Measurements from ENCODE around the gene TIGD4.
"Not testable (repeated sequence)": the region's sequence is repeated elsewhere in the genome, so short reads cannot be mapped to it uniquely, and the experiment has no call there.

TIGD4 gene

DNA sequence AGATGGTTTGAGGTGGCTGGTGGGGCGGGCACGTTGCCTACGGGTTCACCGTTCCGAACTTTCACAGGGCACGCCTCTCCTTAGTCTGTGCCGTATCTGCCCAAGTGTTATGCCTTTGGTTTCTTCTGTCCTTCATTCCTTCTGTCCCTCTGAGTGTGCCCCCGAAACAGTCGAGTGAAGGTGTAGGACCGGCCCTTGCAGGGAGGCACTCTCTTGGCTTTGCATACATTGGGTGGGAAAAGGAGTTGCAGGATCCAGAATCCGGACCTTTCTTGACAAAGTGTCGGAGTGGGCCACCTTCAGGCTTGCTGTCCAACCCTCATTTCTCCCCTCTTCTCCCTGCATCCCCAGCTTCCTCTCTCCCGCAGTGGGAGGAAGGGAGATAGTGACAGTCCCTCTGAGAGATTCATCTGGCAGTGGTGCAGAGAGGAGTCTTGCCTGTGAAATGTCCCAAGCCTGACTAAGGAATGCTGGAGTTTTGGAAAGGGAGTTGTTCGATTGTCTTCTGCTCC is 793 bp upstream of the TIGD4 start:
- DNase-seq: no peak

DNA sequence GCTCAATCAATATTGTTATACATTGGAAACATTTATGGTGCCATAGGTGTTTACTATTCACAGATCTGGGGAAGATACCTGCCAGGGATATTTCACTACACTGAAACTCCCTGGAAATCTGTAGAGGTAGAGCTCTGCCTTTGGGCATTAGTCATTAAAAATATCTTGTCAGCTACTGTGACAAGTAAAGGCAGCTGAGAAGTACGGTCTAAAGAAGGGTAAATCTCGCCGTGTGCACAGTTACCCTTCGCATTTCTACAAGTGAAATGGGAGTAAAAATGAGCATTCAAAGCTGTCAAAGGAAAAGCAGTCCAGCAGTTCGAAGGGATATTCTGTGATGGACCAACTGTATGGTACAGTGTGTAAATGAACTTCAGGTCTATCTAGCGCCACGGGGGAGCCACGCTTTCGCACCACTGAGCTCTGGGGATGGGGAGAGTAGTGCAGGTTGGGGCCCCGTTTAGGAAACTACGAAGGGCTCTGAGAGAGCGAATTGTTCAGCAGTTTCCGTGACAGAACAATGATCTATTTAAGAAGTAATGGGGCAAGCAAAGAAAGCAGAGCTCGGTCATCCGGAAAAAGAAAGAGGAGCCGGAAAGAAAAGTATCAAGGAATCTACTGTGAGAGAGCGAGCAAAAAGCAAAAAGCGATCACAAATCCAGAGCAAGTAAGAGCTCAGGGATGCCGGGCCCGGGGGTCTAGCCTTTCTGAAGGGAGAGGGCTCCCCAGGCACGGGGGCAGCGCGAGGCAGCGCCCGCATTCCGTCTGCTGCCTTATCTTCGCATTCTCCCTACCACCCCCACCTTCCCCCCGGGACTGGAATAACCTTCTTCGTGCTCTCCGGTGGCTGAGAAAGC is 646 bp downstream of the TIGD4 start:
- peak; percentile 20 for DNase-seq

DNA sequence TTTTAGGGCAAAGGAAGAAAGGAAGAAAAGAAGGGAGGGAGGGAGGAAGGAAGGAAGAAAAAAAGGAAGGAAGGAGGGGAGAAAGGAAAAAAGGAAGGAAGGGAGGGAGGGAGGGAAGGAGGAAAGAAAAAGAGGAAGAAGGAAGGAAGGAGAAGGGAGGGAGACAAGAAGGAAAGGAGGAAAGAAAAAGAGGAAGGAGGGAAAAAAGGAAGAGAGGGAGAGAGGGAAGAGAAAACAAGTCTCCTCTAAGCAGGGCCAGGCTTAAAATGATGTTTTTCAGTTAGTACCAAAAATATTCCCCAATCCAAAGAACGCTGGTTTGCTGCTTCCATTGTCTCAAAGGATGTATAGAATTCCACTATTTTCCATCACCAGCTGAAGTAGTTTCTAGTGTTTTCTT is 2.0 kb downstream of the TIGD4 start:
- no peak for DNase-seq

DNA sequence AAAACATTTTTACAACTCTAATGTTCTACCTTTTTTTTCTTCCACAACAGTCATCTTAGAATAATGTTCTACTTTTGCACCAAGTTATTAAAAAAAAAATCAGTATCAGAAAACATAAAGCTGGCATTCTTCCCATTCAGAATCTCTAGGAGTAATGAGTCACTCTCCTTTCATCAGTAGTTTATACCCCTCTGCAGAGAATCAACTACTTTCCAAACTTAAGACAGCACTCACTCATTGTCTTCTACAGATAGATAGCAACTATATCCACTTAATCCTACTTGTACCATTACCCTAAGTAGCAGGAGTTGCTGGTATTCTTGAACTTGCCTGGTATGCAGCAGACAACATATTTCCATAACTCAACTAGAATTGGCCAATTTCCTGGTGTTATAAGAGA is 3.2 kb downstream of the TIGD4 start:
- DNase-seq: no peak

DNA sequence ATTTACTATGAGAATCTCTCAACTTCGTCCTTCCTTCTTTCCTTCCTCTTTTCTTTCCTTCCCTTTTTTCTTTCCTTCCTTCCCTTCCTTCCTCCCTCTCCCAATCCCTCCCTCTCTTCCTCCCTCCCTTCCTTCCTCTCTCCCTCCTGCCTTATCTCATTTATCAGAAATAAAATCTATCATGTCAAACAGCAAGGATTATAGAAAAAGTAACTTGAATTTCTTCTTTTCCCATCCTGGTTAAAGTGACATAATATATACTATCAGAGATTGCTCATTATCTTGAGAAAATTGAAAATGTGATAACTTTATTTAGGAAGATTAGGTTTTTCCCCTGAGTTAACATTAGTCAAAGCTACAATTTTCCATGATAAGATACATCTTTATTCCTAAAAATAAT is 5.6 kb downstream of the TIGD4 start:
- no peak for DNase-seq

DNA sequence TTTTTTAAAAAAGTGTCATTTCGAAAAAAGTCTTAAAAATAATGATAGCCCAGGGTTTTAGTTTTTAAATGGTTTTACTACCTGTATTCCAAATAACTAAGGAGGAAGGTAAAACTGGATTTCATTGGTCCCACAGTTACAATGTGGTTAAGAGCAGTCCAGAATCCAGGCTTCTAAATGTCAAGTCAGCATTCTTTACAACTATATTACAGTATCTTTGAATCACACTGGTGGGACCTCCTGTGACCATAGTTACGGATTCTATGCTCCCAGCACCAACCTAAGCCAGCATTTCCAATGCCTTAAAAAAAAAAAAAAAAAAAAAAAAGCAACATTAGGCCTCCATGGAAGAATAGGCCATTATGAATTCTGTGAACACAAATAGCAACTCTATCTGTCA is 6.2 kb downstream of the TIGD4 start:
- DNase-seq: no peak

DNA sequence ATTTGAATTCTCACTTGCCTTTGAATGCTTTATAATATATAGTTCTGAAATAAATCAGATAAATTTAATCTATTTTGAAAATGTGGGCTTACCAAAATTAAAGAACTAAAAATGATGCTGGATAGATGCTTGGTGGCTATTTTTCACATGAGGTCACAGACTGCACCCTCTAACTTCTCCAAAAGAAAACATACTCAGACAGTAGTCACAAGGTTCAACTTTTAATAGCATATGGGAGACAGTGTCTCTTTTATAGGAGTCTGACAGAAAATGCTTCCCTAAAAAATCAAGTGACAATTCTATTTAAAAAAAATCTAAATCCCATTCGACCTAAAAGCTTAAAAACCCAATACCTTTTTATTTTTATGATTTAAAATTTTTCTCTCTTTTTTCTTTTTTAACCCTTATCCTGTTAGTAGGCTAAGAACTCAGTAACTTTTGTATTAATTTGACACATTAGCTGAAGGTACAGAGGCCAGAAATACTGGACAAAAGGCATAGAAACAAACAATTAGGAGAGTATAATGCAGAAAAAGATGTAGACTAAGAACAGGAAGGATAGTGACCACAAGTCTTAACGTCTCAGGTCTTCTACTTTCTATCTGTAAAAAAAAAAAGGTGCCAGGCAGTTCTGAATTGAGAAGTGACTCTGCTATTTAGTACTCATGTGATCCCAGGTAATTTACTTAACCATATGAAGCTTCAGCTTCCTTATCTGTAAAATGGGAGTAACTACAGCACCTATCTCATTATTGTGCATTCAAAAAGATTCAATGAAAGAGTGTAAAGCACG is 7.6 kb downstream of the TIGD4 start:
- DNase-seq: no peak

DNA sequence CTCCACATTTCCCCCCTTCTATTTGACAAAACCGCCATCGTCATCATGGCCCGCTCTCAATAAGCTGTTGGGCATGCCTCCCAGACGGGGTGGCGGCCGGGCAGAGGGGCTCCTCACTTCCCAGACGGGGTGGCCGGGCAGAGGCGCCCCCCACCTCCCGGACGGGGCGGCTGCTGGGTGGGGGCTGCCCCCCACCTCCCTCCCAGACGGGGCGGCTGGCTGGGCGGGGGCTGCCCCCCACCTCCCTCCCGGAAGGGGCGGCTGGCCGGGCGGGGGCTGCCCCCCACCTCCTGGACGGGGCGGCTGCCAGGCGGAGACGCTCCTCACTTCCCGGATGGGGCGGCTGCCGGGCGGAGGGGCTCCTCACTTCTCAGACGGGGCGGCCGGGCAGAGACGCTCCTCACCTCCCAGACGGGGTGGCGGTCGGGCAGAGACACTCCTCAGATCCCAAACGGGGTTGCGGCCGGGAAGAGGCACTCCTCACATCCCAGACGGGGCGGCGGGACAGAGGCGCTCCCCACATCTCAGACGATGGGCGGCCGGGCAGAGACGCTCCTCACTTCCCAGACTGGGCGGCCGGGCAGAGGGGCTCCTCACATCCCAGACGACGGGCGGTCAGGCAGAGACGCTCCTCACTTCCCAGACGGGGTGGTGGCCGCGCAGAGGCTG is 14.3 kb downstream of the TIGD4 start:
- not testable (repeated sequence) for DNase-seq

DNA sequence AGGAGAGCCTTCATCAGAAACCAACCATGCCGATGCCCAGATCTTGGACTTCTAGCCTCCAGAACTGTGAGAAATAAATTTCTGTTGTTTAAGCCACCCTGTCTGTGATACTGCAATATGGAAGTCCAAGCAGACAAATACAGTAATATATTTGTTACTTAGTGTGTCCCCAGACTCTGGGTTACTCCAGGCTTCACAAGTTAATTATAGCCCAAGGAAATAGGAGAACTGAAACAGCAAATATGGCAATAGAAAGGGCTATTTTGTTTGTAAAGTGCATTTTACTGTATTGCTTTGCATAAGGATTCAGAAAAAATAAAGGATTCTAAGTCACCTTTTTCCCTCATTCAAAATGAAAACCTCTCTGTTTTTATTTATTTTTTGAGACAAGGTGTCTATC is 15.7 kb downstream of the TIGD4 start:
- DNase-seq: no peak

DNA sequence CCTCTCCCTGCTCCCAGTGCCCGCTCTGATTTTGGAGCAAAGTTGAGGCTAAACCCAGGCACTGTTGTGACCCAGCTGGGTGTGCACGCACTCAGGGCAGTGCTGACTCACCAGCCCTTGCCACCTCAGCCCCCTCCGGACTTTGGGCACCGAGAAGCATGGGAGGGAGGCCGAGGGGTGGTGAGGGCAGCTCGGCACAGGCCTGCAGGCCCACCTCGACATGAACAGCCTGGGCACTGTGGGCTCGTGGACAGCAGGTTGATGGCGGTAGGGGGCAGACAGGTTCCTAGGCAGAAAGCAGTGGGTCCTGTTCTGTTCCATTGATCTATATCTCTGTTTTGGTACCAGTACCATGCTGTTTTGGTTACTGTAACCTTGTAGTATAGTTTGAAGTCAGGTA is 30.9 kb downstream of the TIGD4 start:
- DNase-seq: no peak

DNA sequence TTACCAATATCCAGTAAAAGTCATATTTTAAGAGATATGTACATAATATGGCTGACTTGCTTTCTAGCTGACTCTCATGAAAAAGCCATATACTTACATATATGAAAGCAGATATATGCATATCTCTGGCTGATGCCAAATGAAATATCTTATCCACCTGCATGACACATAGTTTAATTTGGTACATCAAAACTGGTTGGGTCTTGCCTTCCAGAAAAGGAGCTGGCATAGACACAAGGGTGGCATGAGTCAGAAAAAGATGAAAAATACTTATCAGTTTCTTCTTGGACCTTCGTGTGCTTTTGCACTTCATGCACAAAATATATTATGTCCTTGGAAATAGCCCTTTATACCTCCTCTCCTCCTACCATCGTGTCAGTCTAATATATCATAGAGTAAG is 32.1 kb downstream of the TIGD4 start:
- DNase-seq: no peak

DNA sequence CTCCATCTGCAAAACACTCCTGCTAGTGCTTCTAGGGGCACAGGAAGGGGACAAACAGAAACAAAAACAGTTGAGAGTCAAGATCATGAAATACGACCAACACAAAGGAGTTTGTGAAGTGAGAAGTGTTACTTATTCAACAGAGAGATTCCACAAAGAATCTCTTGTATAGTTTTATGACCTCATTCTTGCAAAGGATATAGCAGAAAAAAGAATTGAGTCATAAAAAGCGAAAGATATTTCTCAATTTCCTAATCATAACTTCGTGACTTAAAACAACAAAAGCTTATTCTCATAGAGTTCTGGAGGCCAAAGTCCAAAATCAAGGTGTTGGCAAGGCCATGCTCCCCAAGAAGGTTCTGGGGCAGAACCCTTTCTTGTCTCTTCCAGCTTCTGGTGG is 40.7 kb downstream of the TIGD4 start:
- no peak for DNase-seq

DNA sequence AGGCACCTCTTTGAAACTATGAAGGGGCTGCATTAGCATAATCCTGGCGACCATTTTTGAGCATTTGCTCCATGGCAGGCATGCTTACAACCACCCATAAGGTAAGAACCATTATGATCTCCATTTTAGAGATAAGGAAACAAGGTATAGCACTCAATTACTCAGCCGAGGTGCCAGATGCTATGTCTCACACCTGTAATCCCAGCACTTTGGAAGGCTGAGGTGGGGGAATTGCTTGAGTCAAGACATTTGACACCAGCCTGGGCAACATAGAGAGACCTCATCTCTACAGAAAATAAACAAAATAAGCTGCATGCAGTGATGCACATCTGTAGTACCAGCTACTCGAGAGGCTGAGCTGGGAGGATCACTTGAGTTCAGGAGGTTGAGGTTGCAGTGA is 43.6 kb downstream of the TIGD4 start:
- no peak for DNase-seq

DNA sequence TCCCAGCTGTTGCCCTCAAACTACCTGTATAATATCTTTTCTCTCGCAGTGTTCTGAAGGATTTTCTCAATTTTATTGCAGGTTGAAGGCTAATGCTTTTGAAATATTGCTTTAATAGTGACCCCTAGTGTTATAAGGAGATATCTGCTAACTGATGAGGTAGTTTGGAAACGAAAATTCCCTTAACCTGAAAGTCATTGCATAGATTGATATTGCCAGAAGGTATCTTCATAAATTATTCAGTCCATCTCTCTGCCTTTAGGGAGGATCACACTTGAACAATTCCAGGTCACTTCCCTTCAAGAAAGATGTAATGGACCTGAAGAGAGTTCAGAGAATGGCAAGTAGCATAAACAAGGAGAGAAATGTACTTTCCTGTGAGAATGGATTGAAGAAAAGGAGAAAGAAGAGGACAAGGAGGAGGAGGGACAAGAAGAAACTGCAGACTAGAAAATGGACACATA is 44.1 kb downstream of the TIGD4 start:
- DNase-seq: no peak

DNA sequence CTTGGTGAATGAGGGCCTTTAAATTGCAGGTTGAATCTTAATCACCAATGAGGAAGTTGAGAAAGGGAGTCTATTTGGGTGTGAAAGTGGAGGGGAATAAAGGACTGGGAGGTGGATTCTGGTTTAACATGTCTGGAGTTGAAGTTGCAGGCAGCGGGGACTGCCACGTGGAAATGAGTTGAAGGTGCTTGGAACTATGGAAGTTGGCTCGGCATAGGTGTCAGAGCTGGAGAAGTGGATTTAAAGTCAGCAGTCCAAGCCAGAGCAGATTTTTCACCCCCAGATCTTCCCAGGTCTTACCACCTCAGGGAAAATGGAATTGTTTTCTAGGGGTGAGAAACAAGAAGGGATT is 44.9 kb downstream of the TIGD4 start:
- DNase-seq: no peak

DNA sequence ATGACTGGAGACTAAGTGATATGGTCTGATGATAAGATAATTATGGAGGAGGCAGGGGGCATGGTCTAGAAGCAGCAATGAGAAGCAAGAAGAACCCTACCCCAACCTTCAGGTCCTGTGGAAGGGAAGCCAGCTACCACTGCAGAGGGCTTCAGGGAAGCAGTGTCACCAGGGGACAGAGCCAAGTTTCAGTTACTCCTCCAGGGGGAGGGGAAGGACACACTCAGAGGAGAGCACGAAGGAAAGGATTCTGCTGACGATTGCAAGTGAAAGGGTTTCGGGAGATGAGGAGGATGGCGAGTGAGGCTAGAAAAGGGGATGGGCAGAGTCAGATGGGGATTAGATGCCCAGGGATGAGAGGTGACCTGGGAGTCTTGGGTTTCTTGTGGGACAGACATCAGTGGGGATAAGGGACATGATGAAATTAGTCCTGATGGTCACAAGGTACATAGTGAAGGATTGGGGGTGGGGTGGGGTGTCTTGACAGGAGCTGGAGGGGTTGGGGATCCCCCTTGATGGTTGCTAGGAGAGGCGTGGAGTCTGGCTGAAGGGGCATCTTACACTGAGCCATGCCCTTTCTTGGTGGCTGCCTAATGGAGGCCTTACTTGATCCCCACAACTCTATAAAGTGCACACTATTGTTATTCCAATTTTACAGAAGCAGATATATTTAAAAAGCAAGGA is 45.4 kb downstream of the TIGD4 start:
- DNase-seq: no peak

DNA sequence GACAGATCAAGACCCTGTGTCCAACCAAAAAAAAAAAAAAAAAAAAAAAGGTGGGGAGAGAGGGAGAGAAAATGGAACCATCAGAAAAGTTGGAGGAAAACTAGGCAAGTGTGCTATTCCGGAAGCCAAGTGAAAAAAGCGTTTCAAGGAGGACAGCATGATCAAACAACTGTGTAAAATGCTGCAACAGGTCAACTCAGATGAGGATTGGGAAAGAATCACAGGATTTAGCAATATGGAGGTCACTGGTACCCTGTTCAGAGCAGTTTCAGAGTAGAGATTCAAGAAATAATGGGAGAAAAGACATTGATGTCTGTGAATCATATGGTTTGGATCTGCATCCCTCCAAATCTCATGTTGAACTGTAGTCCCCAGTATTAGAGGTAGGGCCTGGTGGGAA is 47.5 kb downstream of the TIGD4 start:
- DNase-seq: no peak

DNA sequence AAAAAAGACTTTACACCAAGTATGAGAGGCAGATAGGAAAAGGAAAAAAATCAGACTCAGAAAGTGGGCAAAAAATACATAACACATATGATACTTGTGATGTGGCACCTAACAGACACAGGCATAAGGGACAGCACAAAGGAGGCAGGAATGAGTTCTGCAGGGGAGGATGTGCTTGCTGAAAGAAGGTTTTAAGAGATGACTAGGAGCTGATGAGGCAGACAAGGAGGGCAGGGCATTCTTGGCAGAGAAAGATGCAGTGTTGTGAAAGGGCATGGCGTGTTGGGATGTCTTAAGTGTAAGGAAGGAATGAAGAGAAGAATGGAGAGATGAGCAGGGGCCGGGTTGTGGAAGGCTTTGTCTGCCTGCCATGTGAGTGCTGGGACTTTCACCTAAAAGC is 50.1 kb downstream of the TIGD4 start:
- no peak for DNase-seq

DNA sequence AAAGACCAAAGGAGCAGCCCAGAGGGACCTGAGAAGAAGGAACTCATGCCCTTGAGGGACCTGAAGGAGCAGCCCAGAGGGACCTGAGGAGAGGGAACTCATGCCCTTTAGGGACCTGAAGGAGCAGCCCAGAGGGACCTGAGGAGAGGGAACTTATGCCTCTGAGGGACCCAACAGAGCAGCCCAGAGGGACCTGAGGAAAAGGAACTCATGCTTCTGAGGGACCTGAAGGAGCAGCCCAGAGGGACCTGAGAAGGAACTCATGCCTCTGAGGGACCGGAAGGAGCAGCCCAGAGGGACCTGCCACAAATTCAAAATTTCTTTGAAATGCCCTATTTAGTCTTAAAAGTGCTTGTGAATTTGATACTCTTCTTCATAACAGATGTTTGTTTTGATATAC is 51.2 kb downstream of the TIGD4 start:
- DNase-seq: no peak

DNA sequence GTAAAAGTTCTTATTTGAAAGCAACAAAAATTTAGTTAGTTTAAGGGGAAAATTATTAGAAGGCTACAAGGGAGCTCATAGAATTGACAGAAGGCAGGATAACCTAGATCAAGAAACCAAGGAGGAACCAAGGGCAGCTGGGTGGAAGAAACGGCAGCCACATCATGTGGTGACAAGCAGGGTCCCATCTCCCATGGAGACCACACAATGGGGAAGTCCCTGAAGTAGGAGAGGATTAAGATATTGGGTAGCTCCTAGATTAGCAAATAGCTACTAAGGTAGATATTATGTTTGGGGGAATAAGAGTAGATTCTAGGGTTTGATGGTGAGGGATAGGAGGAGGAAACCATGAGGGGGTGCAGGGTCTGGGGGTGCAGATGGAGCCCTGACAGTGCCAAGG is 51.7 kb downstream of the TIGD4 start:
- no peak for DNase-seq

DNA sequence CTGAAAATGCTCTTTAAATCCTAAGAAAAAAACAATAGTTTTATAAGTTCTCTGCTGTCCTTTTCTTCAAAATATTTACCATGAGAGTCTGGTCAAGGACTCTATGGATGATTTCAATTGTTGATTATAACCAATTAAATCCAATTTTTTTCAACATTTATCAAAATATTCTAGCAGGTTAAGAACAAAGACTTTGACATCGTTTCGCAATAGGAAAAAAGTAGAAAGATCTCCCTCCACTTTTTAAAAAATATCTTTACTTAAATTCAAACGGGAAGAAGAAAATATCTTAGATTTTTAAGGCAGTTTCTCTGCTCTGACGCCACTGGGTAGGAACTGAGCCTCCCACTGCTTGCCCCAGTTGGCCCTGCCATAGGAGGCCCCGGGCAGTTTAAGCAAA is 55.0 kb downstream of the TIGD4 start:
- no peak for DNase-seq

DNA sequence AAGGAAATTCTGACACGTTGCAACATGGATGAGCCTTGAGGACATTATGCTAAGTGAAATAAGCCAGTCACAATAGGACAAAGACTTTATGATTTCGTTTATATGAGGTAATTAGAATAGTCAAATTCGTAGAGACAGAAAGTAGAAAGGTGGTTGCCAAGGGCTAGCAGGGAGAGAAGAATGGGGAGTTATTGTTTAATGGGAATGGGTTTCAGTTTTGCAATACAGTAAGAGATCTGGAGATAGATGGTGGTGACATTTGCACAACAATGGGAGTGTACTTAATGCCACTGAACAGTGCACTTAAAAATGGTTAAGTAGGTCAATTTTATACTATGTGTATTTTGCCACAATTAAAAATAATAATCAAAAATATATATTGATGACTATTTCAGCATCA is 56.3 kb downstream of the TIGD4 start:
- no peak for DNase-seq
